OCI-LY7 (cell line): ENCODE results near the gene ACSL3. TPM values are rescaled to one million over a fixed set of nuclear protein-coding genes. Genes with fewer than 3 reads are reported as not detected.

Experiments used
- BruUV-seq: library from RNA; stranded (reverse); fragments of 400-500 nt; replicated peaks from 2 replicates; lab custom pipeline; 2021; lab: Mats Ljungman, UMichigan
- CTCF ChIA-PET: fragments of 300-600 bp; sonication (Branson Sonifier 250); formaldehyde crosslinking; loops from one replicate; lab custom pipeline; 2022; ENCODE audit warnings: antibody characterized with exemption; ENCODE audit not compliant: unreplicated experiment; lab: Charles Lee
- POLR2A ChIA-PET: fragments of 300-600 bp; sonication (Branson Sonifier 250); formaldehyde crosslinking; loops from one replicate; lab custom pipeline; 2022; ENCODE audit warnings: antibody characterized with exemption; lab: Charles Lee
- DNase-seq: peaks from one replicate; pipeline ENCODE4 v3.0.0-alpha.2; 2015; ENCODE audit warnings: low spot score
- H2AFZ ChIP-seq: fragments of 200-600 bp; sonication (generic), shearing (Covaris generic); 2 replicates; pipeline ENCODE4 v1.6.1; 2014; ENCODE audit warnings: mild to moderate bottlenecking, antibody characterized with exemption, low read length, moderate library complexity
- H3K27ac ChIP-seq: fragments of 200-600 bp; sonication (generic); 2 replicates; pipeline ENCODE4 v1.5.1; 2014; ENCODE audit warnings: mixed run types, low read depth, mild to moderate bottlenecking, moderate library complexity, low read length, inconsistent platforms; ENCODE audit not compliant: poor library complexity, severe bottlenecking
- H3K36me3 ChIP-seq: fragments of 200-600 bp; sonication (generic); 2 replicates; pipeline ENCODE4 v1.6.1; 2014; ENCODE audit warnings: mild to moderate bottlenecking, antibody characterized with exemption, low read length, moderate library complexity, mixed read lengths; ENCODE audit not compliant: insufficient read depth
- H3K4me1 ChIP-seq: fragments of 200-600 bp; sonication (generic); 2 replicates; pipeline ENCODE4 v1.5.1; 2014; ENCODE audit warnings: mild to moderate bottlenecking, low read length; ENCODE audit not compliant: insufficient read depth, poor library complexity, severe bottlenecking
- H3K4me2 ChIP-seq: fragments of 200-600 bp; sonication (generic); 2 replicates; pipeline ENCODE4 v1.6.1; 2014; ENCODE audit warnings: mild to moderate bottlenecking, low read length
- H3K4me3 ChIP-seq: fragments of 200-600 bp; sonication (generic); 2 replicates; pipeline ENCODE4 v1.5.1; 2014; ENCODE audit warnings: mild to moderate bottlenecking, low read depth, low read length; ENCODE audit not compliant: poor library complexity, severe bottlenecking
- H3K79me2 ChIP-seq: fragments of 200-600 bp; sonication (generic); 2 replicates; pipeline ENCODE4 v1.6.1; 2016; ENCODE audit warnings: low read depth, mild to moderate bottlenecking, low read length, moderate library complexity, mixed read lengths; ENCODE audit not compliant: insufficient read depth
- H3K9me2 ChIP-seq: fragments of 200-600 bp; sonication (generic); 2 replicates; pipeline ENCODE4 v1.6.1; 2016; ENCODE audit warnings: mild to moderate bottlenecking, low read length, mixed read lengths; ENCODE audit not compliant: insufficient read depth
- H3K9me3 ChIP-seq: fragments of 200-600 bp; sonication (generic); 2 replicates; pipeline ENCODE4 v1.6.1; 2014; ENCODE audit warnings: mild to moderate bottlenecking, mixed run types, low read length, mixed read lengths
- H4K20me1 ChIP-seq: fragments of 200-600 bp; sonication (generic); 2 replicates; pipeline ENCODE4 v1.6.1; 2014; ENCODE audit warnings: mild to moderate bottlenecking, antibody characterized with exemption, low read length, moderate library complexity, mixed read lengths; ENCODE audit not compliant: insufficient read depth
- EZH2phosphoT487 ChIP-seq: fragments of 200-600 bp; sonication (generic); IDR thresholded peaks from 2 replicates; pipeline ENCODE4 v1.6.1; 2018; ENCODE audit warnings: low read depth, borderline replicate concordance, mild to moderate bottlenecking, mixed run types, antibody characterized with exemption, low read length, moderate library complexity, mixed read lengths
- intact Hi-C: fragments of 100-400 bp; cut with micrococcal nuclease; formaldehyde crosslinking; loops from one replicate; pipeline ENCODE4 v1.10.0; 2022; ENCODE audit not compliant: unreplicated experiment
- total RNA-seq, 2 experiments: library from RNA; depleted of rRNA in 1 of 2; stranded (reverse); fragments of >200 nt in 1 of 2; shearing (Covaris generic) in 1 of 2; gene quantifications; 2 replicates each; pipeline ENCODE4 v1.2.3, GENCODE V29; 2014 to 2022
- TF ChIP-seq, protein P1 (sequence below): fragments of 200-600 bp; sonication (generic); conservative IDR thresholded peaks from 2 replicates; pipeline ENCODE4 v1.5.1; 2014; ENCODE audit warnings: mild to moderate bottlenecking, antibody characterized with exemption, low read length, moderate library complexity, mixed read lengths

ACSL3 gene
- total RNA-seq, 2 experiments from 2014 or later: 62.6 to 83.2 TPM

GRCh38 chr2:222959358-222959757 is 98.5 kb downstream of the ACSL3 start:
- DNase-seq: no peak
- no peak overlapping the region for H2AFZ ChIP-seq
- H3K79me2 ChIP-seq: no peaks in the 10 kb centered on the region
- H3K9me3 ChIP-seq: no peaks in the 10 kb centered on the region
- TF ChIP-seq EZH2phosphoT487: no peak
- TF ChIP-seq, protein P1, sequence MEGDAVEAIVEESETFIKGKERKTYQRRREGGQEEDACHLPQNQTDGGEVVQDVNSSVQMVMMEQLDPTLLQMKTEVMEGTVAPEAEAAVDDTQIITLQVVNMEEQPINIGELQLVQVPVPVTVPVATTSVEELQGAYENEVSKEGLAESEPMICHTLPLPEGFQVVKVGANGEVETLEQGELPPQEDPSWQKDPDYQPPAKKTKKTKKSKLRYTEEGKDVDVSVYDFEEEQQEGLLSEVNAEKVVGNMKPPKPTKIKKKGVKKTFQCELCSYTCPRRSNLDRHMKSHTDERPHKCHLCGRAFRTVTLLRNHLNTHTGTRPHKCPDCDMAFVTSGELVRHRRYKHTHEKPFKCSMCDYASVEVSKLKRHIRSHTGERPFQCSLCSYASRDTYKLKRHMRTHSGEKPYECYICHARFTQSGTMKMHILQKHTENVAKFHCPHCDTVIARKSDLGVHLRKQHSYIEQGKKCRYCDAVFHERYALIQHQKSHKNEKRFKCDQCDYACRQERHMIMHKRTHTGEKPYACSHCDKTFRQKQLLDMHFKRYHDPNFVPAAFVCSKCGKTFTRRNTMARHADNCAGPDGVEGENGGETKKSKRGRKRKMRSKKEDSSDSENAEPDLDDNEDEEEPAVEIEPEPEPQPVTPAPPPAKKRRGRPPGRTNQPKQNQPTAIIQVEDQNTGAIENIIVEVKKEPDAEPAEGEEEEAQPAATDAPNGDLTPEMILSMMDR: no peak
- H3K27ac ChIP-seq: no peak overlapping the region
- BruUV-seq: no TSS peak
- no peaks in the 10 kb centered on the region for H3K4me1 ChIP-seq
- no peak overlapping the region for H3K4me2 ChIP-seq
- no peaks in the 10 kb centered on the region for H3K9me2 ChIP-seq
- ChIA-PET CTCF (no interaction called here), POLR2A (interaction anchor here (0.8 to 1.0 kb wide), 2 partner anchors 12 to 19 kb away, joined by 3 read pairs; no protein-coding TSS in a partner anchor)
- H3K4me3 ChIP-seq: no peak overlapping the region
- H3K36me3 ChIP-seq: no peaks in the 10 kb centered on the region
- no peaks in the 10 kb centered on the region for H4K20me1 ChIP-seq
- intact Hi-C loops: no loop called here

GRCh38 chr2:222960126-222960525 is 99.3 kb downstream of the ACSL3 start:
- ChIA-PET CTCF (no interaction called here), POLR2A (interaction anchor here (0.8 kb wide), 1 partner anchor 12 kb away, joined by 3 read pairs; no protein-coding TSS in a partner anchor)
- no peak overlapping the region for H3K4me3 ChIP-seq
- H3K27ac ChIP-seq: no peak overlapping the region
- intact Hi-C loops: no loop called here
- H3K9me3 ChIP-seq: no peaks in the 10 kb centered on the region
- H3K4me2 ChIP-seq: no peak overlapping the region
- no TSS peak for BruUV-seq
- no peaks in the 10 kb centered on the region for H3K4me1 ChIP-seq
- H3K9me2 ChIP-seq: no peaks in the 10 kb centered on the region
- DNase-seq: no peak
- TF ChIP-seq EZH2phosphoT487: no peak
- TF ChIP-seq, protein P1: no peak
- H2AFZ ChIP-seq: no peak overlapping the region
- no peaks in the 10 kb centered on the region for H3K36me3 ChIP-seq
- H4K20me1 ChIP-seq: no peaks in the 10 kb centered on the region
- H3K79me2 ChIP-seq: no peaks in the 10 kb centered on the region

DNA sequence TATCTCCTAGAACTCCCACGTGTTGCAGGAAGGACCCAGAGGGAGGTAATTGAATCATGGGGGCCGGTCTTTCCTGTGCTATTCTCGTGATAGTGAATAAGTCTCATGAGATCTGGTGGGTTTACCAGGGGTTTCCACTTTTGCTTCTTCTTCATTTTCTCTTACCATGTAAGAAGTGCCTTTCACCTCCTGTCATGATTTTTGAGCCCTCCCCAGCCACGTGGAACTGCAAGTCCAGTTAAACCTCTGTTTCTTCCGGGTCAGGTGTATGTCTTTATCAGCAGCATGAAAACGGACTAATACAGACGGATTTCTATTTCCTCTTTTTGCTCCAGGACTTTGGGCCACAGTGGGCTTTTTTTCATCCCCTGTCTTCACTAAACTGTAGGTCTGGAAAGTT is 102.8 kb downstream of the ACSL3 start:
- H3K9me3 ChIP-seq: no peaks in the 10 kb centered on the region
- no peaks in the 10 kb centered on the region for H3K36me3 ChIP-seq
- no peaks in the 10 kb centered on the region for H3K9me2 ChIP-seq
- CTCF ChIA-PET: no interaction called here
- intact Hi-C loops: no loop called here
- POLR2A ChIA-PET: interaction anchor here (0.6 kb wide), 1 partner anchor 783 kb away, joined by 3 read pairs; no protein-coding TSS in a partner anchor
- no peaks in the 10 kb centered on the region for H4K20me1 ChIP-seq
- H3K4me1 ChIP-seq: no peaks in the 10 kb centered on the region
- no peak overlapping the region for H3K27ac ChIP-seq
- no peak overlapping the region for H2AFZ ChIP-seq
- H3K4me2 ChIP-seq: no peak overlapping the region
- no peak overlapping the region for H3K4me3 ChIP-seq
- H3K79me2 ChIP-seq: no peaks in the 10 kb centered on the region
- DNase-seq: no peak
- TF ChIP-seq, protein P1: no peak
- no peak for TF ChIP-seq EZH2phosphoT487
- no TSS peak for BruUV-seq
